ENCODE results near the gene PNKP.
A peak's percentile ranks its signal among the peaks of the same experiment; 100 is the strongest.

The PNKP gene

DNA sequence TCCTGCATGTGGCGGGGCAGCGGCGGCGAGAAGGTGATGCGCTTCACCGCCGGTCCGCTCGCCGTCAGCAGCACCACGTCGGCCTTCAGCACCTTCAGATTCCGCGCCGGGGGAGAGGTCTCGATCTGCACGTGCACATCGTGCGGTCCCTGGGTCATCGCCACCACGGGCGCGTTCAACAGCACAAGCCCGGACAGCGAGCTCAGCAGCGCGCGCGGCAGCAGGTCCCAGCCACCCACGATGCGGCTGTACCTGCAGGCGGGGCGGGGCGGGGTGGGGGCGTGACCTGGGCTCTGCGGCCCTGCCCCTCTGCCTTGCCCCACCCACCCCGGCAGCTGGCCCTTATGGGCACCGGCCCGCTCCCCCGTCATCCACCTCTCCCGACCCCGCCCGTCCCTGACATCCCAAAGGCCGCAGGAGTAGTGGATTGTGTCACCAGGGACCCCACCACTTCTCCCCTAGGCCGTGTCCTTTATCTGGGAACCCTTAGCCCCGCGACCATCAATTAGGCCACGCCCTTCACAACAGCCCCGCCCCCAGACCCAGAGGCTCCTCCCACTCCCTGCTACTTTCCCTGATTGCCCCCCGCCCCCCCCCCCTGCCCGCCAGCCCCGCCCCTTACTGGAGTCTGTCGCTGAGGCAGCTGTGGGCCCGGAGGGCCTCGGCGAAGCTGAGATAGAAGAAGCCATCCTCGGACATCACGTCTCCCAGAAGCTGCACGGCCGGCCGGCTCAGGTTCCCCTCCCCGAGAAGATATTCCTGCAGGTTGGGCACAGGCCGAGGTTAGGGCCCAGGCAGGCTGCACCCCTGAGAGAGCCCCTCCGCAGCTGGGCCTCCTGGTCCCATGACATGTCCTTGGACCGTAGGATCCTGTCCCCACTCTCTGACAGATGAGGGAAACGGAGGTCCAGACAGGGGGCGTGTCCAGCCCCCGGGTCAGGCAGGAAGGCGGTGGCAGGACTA, 23.3 kb upstream of the PNKP start:
- DNase-seq (ENCODE audit: low read depth in 2 of 2), result peak; percentile 60 to 66

DNA sequence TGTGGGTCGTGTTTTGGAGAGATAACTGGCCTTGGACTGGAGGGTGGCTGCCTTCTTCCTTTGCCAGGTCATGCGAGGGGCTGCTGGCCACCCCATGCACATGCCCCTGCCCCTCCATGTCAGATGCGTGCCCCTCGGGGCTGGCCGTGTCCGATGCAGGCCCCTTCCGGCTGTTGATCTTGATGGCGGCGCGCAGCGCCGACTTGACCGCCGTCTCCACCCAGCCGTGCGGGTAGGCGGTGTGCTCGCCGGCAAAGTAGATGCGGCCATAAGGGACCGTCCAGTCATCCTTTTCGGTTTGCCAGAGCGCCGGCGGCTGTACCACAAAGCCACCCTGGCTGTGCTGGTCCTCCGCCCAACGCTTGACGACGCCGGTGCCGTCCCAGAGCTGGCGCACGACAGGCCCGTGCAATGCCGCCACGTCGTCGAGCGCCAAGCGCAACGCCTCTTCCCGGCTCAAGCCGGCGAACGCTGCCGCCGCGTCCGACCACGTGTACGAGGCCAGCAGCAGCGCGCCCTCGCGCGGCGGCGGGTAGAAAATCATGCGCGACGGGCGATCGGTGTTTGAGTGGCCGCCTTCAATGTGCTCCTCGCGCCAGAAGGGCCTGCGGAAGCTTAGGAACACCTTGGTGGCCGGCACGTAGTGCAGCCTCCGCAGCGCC, 22.4 kb upstream of the PNKP start:
- DNase-seq (ENCODE audit: low read depth in 2 of 2), result peak; percentile 71 to 72

DNA sequence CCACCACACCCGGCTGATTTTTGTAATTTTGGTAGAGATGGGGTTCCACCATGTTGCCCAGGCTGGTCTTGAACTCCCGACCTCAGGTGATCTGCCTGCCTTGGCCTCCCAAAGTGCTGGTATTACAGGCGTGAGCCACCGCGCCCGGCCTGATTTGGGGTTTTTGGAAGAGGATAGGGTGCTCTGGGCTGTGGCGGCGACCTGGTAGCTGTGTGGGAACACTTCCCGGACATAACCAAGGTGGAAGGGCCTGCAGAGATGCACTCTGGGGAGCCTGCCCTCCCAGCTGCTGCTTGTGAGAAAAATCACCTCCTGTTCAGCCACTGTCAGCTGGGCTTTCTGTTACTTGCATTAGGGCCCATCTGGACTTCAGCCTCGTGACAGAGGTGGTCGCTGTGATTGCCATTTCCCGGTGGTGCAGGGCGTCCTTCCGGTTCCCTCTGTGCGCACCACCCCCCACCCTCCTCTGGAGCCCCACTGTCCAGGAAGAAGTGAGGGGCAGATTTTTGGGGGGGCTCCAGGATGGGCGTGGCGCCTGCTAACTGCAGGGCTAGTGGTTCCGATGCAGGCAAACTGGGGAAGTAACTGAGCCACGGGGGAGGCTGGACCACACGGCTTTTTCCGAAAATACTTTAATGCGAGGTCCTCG, 21.8 kb upstream of the PNKP start:
- DNase-seq (ENCODE audit: low read depth in 2 of 2), result no peak

DNA sequence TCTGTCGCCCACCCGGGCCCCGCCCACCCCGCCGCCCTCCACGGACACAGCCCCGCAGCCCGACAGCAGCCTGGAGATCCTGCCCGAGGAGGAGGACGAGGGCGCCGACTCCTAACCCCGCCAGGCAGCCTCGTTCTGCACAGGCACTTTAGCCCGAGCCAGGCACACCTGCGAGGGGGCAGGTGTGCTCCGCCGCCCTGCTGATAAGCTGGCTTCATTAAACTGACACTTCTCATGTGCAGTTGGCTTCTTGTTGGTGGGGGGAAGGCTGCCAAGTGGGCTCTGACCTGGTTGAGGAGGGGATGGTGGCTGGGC, 21.1 kb upstream of the PNKP start:
- DNase-seq (ENCODE audit: low read depth in 2 of 2), result no peak

DNA sequence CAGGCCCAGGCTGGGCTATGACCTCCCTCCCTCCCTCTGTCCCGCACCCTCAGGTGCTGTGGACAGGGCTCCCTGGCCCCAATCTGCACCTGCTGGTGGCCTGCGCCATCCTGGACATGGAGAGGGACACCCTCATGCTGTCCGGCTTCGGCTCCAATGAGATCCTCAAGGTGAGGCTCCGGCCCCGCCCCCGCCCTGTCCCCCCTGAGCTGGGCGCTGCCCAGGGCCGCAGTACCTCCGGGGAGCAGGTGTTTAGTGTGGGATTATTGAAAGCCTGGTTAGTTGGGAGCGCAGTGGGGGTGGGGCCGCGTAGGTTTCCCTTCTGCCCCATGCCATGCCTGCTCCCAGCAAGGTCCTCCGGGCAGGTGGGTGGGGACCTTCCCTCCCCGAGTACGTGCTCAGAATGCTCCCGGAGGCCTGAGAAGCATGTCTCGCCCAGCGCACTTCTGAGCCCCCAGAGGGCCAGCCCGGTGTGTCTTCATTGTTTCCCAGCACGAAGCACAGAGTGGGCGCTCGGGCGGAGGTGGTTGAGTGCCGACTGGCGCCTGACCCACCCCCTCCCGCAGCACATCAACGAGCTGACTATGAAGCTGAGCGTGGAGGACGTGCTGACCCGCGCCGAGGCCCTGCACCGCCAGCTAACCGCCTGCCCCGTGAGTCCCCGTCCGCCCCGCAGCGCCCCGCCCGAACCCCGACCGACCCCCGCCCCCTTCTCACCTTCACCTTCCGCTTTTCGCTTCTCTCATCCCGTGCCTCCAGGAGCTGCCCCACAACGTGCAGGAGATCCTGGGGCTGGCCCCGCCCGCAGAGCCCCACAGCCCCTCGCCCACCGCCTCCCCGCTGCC, 20.5 kb upstream of the PNKP start:
- no peak for DNase-seq (ENCODE audit: low read depth in 2 of 2)

DNA sequence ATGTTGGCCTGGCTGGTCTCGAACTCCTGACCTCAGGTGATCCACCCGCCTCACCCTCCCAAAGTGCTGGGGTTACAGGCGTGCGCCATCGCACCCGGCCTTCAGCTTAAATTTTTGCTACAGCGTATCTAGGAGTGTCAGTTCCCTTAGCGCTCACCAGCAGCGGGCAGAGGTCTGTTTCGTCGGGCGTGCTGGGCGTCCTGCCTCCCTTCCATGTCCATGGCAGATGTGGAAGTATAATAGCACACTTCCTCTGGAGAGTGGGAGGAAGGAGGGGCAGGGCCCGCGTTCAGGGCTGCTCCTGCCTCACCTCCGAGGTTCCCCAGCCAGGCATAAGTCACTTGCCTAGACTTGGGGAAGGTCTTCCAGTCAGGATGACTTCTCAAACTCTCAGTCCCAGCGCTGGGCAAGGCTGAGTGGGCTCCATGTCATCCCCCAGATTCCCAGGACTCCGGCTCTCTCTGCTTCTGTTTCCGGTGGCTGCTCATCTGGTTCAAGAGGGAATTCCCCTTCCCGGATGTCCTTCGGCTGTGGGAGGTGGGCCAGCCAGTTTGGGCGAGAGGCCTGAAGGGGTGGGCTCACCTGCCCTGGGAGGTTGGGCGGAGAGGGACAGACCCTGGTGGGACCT, 19.8 kb upstream of the PNKP start:
- DNase-seq (ENCODE audit: low read depth in 2 of 2), result no peak

DNA sequence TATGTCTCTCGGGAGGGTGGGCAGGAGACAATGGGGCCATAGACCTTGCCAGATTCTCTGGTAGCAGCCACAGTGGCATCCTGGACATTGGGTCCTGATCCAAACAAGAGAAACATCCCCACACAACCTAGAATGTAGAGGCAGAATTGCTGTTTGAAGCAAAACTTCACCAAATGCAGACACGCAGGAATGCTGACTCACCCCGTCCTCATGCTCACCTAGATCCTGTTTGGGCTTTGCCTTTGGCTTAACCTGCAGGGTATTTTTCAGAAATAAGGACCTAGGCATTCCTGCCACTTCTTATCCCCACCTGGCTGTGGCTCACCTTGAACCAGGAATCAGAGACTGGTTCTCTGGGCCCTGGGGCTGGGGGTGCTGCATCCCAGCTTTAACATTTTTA, 17.4 kb upstream of the PNKP start:
- DNase-seq (ENCODE audit: low read depth in 2 of 2), result no peak

DNA sequence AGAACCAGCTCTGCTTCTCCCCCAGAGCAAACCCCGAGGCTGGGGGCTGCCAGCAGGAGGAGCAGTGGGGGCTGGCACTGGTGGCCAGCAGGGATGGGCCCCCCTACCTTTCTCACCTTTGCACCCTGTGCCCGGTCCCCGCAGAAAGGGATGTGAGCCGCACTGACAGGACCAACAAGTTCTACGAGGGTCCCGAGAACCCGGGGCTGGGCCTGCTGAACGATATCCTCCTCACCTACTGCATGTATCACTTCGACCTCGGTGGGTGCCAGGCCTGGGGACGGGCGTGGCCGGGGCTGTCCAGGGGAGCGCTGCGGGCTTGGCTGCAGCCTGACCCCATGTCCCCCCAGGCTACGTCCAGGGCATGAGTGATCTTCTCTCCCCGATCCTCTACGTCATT, 16.7 kb upstream of the PNKP start:
- no peak for DNase-seq (ENCODE audit: low read depth in 2 of 2)

DNA sequence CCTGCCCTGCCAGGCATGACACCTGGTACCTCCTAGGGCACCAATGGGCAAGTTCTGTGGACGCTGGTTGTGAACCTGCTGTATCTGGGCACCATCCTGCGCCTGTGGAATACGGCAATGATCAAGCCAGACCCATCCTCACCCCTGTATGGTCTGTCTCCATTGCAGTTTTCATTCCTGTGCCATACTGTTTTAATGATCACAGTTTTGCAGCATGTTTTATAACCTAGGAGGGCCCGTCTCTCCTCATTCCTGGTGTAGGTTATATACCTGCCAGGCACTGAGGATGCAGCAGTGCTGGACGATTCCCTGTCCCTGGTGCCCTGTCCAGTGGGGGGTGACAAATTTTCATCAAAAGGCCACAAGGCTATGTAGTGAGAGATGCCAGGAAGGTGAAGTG, 15.7 kb upstream of the PNKP start:
- no peak for DNase-seq (ENCODE audit: low read depth in 2 of 2)

DNA sequence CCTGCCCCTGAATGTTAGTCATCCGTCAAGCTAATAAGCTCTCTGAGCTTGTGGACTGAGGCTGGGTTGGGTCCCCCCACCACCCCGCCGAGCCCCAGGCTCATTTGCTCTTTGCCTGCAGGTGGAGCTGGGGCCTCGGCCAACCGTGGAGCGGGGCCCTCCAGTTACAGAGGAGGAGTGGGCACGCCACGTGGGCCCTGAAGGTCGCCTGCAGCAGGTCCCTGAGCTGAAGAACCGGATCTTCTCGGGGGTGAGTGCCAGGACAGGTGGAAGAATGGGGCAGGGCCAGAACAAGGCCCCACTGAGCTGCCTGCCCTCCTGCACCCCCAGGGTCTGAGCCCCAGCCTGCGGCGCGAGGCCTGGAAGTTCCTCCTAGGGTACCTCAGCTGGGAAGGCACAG, 15.3 kb upstream of the PNKP start:
- DNase-seq (ENCODE audit: low read depth in 2 of 2), result no peak

DNA sequence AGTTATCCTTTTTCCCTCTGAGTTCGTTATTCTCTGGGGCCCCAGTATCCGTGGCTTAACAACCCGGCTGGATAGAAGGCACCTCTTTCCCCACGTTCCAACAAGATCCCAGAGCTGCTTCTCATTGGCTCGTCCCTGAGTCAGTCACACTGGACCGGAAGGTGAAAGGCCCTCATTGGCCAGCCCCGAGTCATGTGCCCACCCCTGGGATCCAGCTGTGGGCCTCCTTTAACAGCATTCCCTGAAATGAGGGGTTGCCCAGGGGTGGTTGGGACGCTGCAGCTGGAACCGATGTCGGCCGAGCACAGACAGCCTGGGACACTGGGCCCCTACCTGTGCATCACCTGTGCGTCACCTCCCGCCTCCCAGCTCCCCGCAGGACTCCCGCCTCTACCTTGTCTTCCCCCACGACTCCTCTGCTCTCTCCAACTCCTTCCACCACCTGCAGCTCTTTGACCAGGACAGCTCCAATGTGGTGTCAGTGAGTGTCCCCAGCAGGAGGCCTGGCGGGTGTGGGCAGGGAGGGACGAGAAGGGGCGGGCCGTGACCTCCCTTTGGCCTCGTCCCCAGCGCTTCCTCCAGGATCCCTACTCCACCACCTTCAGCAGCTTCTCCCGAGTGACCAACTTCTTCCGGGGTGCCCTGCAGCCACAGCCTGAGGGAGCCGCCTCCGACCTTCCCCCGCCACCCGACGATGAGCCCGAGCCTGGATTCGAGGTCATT, 14.5 kb upstream of the PNKP start:
- DNase-seq (ENCODE audit: low read depth in 2 of 2), result no peak

DNA sequence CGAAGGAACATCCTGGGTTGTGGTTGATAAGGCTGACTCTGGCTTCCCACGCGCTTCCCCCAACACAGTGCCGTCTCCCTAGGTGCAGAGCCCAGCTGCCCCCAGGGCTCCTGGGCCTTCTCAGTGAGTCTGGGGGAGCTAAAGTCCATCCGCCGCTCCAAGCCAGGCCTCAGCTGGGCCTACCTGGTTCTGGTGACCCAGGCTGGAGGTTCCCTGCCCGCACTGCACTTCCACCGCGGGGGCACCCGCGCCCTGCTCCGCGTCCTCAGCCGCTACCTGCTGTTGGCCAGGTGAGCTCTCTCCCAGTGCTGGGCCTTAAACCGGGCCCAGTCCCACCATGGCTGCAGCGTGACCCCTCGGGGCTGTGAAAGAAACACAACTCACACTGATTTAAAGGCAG, 13.8 kb upstream of the PNKP start:
- DNase-seq (ENCODE audit: low read depth in 2 of 2), result no peak

DNA sequence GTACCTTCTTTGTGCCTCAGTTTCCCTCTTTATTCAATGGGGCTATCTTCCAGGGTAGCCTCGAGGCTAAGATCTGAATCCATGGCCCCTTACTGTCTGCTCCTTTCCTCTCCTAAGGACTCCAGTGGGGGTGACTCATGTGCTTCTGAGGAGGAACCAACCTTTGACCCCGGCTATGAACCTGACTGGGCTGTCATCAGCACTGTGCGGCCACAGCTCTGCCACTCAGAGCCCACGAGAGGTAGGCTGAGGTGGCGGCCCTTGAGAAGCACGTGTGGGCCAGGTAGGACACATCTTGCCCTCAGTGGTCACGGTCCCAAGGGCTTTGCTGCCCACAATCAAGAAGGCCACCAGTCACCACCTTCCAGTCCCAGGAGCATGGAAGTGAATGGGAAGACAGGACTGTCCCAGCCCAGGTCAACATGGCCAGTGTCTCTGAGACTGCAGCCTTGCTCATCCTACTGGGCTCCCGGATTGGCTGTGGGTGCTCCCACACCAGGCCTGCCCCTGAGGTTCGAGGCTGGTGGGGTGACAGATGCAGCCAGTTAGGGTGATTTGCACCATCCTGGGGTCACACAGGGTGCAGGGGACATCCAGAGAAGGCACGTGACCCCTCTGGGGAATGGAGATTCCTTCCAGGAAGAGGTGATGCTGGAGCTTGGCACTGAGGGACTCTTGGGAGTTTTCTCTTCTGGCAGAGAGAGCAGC, 12.9 kb upstream of the PNKP start:
- DNase-seq (ENCODE audit: low read depth in 2 of 2), result no peak

DNA sequence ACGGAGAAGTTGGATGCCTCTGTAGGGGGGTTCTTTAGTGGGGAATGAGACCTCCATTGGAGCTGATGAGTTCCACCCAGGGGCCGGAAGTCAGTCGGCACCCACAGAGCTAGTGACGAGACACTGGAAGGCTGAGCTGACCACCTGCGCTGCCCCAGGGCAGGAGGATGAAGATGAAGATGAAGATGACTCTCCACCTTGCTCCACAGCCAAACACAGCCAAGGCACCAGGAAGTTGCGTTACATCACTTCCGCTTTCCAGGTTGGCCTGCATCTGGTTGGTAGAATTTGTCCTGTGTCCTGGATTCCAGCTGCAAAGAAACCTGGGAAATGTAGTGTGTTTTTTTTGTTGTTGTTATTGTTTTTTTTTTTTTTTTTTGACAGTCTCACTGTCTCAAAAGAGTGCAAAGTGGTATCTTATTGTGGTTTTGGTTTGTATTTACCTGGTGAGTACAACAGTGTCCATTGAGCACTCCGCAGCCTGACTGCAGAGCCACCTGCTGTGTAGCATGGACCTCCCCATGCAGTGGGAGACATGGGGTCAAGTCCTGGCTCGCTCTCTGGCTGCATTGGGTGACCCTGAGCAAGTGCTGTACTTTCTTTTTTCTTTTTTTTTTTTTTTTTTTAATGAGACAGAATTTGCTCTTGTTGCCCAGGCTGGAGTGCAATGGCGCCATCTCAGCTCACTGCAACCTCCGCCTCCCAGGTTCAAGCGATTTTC, 12.0 kb upstream of the PNKP start:
- DNase-seq (ENCODE audit: low read depth in 2 of 2), result no peak

DNA sequence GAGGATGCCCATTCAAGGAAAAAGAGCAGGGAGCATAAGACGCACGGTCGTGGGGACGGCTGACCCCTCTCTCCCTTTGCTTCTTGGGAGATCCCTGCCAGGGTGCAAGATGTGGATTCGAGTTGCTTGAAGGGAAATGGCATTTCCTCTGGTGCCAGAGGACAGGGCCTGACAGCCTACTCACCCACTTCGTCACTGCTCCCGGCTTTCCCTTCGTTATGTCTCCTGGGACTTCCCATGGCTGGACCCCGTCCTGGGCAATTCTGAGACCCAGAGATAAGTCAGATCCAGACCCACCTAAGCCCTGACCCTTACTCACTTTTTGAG, 11.3 kb upstream of the PNKP start:
- no peak for DNase-seq (ENCODE audit: low read depth in 2 of 2)

DNA sequence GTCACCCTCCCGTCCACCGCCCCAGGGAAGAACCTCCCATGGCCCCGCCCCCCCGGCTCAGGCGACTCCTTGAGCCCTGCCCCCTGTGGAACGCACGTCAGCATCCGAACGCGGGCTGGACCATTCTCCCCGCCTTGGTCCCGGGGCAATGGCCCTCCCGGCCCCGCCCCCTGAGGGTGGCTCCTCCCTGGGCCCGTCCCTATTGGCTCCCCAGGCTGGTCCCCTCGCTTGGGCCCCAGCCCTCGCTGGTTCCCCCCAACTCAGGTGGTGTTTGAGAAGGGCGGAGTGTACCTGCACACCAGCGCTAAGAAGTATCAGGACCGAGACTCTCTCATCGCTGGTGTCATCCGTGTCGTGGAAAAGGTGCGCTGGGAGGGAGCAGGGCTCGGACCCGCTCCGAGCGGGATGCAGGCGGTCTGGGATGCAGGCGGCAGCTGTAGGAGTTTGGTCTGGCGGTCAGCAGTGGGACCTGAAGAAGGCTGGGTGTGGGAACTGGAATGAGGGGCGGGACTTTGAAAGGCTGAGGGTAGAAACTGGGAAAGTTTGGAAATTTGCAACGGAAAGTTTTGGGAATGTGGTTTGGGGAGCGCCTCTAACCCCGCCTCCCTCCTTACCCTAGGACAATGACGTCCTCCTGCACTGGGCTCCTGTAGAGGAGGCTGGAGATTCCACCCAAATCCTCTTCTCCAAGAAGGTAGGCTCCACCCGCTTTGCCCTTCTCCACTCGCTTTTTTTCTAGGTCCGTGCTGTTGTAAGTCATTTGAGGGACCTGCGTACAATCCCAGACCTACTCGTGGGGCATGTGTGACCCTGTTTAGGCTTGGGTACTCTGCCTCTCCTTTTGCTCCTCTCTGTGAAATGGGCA, 10.7 kb upstream of the PNKP start:
- DNase-seq (ENCODE audit: low read depth in 2 of 2), result peak; percentile 99

DNA sequence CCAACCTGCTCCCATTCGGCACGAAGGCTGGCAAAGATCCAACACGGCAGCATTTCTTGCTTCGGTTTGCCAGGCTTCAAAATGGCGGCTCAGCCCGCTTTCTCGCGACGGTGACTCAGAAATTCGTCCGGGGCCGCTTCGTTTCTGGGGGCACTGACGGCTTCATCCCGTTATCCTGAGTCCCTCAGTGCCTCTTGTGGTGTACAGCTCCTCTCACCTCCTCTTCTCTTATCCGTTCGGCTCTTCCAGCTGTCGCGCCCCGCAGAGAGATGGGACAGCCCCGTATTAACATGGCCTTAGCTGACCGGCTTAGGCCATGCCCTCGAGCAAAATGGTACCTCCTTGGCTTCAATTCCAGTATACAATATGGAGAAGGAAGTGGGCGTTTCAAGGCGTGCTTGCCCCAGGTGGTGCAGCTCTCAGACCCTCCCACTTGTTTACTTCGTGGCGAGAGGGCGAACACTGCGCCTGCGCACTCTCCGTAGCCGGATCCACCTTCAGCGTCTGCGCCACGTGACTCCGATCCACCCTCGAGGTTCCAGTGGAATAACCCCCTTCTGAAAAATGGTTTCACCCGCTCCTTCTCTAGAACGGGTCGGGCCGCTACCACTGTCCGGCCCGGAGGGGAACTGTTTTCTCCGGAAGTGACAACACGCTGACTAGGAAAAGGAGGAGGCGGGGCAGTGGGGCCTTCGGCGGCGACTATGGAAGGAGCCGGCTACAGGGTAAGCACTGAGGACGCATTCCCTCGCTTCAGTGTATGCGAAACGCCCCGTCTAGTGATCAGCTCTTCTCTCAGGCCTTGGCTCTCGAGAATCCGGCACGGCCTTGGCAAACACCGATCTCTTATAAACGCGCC, 9.9 kb upstream of the PNKP start, which contains the start of the genes AKT1S1 and TBC1D17:
AKT1S1 (minus strand) TSS at position 336 of the 859 bp plus-strand sequence. CDS start 4,060 bp downstream, outside the sequence.
TBC1D17 (plus strand) TSS at position 683 of the 859 bp plus-strand sequence; CDS start at position 705, 22 bp downstream.
- DNase-seq (ENCODE audit: low read depth in 2 of 2), result peak; percentile 91 to 96

Data from stimulated activated CD4-positive, alpha-beta T cell treated with anti-CD3 and anti-CD28 coated beads, Interleukin-4, amount 100 ng/mL, for 48 hours (primary cell).